GM21529 (cell line): ENCODE measurements around the gene UPP2.

Source experiments
- ATAC-seq: cut with Tn5 transposase; IDR thresholded peaks from one replicate; pipeline ENCODE4 v1.9.1; 2021; ENCODE audit not compliant: unreplicated experiment

Gene UPP2

GRCh38 chr2:158103411-158104012 is 1.8 kb downstream of the UPP2 start:
- ATAC-seq = no peak

- ATAC-seq = no peak
These were observed 3.2 kb downstream of the UPP2 start for GRCh38 chr2:158104903-158105302.

DNA sequence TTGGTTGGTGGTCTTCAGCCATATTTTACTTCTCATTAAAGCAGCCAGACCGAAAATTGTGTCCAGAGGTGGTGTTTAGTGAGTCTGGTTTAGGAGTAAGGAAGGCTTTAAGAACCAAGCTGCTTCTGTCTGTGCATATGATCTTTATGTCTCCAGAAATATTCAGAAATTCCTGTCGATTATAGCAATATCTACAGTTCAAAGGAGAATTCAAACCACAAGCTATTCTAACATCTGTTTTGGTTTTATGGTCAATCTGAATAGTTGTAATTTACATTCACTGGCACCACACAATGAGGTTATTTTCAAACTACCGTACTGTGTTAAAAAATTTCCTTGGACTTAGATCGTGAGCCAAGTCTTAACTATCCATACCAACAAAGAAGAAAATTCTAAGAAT is 11.3 kb downstream of the UPP2 start:
- no peak for ATAC-seq

DNA sequence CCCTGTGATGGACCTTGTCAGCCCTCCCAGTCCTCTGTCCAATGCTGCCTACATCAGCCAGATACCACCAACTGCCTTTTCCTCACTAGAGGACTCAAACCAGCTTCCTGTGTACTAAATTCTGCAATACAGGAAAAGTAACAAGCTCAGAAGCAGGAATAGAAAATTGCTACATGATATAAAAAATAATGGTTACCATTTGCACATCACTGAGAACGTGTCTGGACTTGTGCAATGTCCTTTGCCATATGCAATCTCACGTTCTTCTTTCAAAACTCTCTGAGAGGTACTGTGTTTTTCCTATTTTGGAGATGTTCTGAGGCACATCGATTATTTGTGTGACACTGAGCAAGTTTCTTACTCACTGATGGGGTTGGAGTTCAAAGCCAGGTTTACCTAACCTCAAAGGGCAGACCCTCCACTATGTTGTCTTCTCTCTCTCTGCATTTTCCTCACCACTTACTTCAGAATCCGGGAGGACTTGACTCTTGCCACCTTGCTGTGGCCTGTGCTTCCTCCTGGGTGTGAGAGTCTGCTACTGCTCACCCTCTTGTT is 12.1 kb downstream of the UPP2 start:
- ATAC-seq = no peak

GRCh38 chr2:158114516-158114915 is 12.8 kb downstream of the UPP2 start:
- no peak for ATAC-seq

DNA sequence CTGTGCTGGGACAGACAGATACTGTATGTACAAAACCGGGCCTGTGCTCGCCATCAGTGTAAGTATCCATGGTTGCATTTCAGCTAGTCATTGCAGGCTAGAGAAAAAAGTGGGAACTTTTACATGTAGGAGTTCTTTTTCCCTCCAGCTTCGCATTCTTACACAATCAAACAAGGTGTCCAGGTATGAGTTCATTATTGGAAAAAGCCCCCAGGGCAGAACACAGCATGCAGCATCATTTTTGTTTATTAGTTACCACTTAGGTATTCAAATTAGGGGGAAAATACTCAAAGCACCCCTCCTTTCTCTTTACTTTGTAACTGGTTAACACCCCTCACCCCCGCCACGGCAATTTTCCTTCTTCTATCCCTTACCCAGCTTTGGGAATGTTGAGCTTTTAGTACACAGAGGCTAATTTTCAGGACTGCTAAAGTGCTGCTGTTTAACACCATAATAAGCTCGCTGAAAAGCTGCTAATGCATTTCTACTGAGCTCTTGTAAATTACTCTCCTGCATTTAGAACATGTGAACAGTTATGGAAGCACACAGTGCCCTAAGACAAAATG is 13.6 kb downstream of the UPP2 start:
- no peak for ATAC-seq

- no peak for ATAC-seq
These were observed 15.3 kb downstream of the UPP2 start for GRCh38 chr2:158116936-158117335.

DNA sequence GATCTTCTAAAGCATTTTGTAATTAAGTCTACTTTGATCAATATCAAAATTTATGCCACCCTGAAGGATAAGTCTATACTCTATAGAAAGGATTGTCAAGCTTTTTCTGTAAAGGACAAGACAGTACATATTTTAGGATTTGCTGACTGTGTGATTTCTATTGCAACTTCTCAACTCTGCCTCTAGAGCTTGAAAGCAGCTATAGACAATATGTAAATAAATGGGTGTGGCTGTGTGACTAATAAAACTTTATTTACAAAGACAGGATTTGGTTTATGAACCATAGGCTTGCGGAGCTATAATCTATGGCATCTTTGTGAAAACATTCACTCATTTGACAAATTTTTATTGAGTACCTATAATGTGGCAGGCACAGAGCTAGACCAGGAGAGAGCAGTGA is 18.4 kb downstream of the UPP2 start:
- ATAC-seq = no peak

- no peak for ATAC-seq
These were observed 19.3 kb downstream of the UPP2 start for GRCh38 chr2:158120664-158121641.

DNA sequence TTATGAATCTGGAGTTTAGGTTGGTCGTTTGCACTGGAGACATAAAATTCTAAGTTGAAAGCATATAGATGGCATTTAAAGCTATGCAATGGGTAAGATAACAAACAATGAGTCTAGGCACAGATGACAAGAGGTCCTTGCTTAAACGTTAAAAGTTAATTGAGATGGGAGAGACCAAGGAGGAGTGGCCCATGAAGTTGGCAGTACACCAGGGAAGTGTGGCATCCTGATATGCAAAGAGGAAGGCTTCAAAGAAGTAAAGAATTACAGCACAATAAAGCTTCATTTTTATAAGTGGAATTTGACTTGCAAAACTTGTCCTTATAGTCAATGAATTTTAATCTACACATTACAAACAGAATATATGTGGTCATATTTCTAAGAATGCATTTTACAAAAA is 23.2 kb downstream of the UPP2 start:
- ATAC-seq = no peak

- ATAC-seq = no peak
These were observed 24.3 kb downstream of the UPP2 start for GRCh38 chr2:158125756-158126498.

GRCh38 chr2:158127380-158127804 is 25.7 kb downstream of the UPP2 start:
- no peak for ATAC-seq

DNA sequence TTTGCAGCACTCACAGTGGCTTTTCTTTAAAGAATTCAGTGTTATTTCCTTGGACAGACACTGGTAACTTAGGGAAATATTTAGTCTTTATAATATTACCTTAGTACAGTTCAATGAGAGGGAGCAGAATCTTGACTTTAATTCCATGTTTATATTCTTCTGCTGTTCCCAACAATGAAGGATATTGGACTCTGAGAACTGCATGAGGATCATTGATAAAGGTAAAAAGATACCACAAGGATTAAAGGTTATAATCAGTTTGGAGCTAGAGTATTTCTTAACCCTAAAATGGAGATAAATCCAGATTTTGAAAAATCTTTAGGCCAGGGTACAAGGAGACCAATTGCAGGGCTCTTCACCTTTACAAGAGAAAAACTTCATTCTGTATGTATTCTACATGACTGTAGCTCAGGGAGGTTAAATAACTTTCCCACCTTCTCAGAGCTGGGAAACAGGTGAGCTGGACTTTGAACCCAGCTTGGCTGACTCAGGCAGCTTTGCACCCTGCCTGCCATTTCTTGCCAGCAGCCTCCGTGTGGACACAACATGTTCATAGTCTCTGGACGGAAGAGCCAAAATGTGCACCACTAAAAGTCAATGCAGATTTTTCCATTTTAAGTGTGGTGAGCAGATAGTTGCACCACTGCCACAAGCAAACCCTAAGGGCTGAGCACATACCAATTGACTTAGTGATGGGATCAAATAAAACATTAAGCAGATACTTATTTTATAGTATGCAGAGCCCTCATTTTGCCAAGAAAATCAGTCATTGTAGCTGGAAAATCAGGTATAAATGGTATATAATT is 26.7 kb downstream of the UPP2 start:
- ATAC-seq = no peak

- no peak for ATAC-seq
These were observed 27.4 kb downstream of the UPP2 start for GRCh38 chr2:158129037-158129436.

DNA sequence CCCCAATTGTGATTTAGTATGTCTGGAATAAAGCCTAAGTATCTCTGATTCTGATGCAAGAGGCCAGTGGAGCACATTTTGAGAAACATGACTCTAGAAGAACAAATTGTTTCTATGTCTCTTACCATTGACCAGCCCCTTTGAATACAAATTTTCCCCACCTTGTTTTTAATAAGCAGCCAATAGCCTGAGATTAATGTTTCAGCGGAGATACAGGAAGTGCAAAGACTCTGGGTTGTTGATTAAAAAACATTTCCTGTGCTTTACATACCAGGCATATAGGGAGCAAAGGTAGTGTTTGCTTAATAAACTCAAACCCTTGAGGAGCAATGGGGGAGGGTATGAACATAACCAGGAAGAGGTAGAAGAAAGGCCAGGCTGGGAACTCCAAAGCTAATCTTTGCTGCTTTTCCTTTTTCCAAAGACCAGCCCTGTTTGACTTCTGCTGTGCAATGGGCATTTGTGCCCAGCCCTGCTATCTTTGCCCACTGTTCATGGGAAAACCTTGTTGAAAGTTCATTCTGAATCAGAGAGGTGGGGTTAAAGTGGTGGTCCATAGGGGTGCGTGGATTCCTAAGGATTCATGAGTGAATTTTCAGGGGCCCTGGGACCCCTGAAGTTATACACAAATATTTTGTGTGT is 29.3 kb downstream of the UPP2 start:
- ATAC-seq = no peak

GRCh38 chr2:158131483-158131912 is 29.8 kb downstream of the UPP2 start:
- no peak for ATAC-seq

DNA sequence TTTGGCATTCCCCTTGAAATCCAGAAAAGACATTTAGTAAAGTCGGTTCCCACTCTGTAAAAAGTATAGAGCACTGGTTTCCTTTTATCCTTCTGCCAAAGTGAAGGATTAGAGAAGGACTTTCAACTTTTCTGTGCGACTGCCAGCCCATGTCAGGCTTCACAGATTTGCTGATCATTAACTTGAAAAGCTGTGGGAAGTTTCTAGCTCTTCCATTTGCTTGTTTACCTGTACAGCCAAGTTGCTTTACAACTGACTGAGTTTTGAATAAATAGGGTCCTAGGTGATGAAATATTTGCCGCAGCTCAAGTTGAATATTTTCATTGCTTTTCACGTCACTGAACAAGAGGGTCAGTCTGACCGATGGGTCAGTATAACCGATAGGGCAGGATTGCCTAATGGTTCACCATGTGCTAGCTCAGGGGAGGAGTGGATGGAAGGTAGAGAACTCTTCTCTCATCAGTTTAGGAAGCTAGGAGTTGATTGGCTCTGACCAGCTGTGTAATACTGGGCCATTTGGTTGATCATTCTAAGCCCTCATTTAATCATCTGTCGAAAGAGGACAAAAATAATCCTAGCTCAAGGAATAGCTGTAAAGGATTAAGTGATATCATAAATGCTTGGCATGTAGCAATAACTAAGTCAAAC is 30.4 kb downstream of the UPP2 start:
- no peak for ATAC-seq

GRCh38 chr2:158134055-158134454 is 32.4 kb downstream of the UPP2 start:
- ATAC-seq = no peak

DNA sequence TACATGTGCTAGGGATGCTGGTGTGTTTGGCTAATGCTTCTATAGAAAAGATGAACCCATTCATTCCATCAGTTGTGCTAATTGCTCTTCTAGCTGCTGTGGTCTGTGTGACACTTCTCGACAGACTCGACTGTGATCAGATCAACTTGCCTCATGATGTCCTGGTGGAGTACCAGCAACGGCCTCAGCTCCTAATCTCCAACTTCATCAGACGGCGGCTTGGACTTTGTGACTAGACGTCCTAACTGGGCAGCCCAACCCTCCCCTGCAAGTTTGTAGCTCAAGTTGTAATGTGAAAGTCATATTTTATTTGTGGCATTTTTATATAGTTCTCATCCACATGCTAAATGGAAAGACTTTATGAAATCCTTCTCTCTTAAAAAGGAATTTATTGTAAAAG is 33.0 kb downstream of the UPP2 start:
- no peak for ATAC-seq
